ENCODE data around the gene ANKMY1. TPM values are rescaled to one million over a fixed set of nuclear protein-coding genes. Genes with fewer than 3 reads are reported as not detected.

Gene ANKMY1
- total and polyA plus RNA-seq, 3 donors from 2014 or later, result 57.3 to 92.5 (median 75.7) TPM

DNA sequence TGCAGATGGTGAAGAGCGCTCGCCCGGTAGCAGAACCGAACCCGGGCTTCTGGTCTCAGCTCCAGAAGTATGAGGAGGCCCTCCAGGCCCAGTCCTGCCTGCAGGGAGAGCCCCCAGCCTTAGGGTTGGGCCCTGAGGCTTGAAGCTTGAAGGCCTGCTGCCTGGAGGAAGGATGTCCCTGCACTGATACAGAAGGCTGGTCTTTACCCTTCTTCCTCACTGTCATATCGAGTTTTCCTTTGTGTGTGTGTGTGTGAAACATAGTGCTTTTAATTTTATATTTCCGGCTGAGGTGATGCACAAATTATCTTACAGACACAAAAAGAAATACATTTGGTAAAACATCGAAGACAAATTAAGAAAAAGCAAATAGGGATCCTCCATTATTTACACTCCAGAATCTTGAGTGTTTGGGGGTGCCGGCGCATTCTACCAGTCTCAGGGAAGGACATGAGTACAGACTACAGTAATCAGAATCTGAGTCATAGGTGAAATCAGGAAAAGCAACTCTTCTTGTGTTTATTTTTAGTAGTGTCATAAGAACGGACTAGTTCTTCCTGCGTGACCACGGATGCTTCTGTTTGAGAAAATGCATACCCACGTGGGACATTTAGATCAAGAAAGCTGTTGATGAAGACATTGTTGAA, 3.7 kb upstream of the ANKMY1 start:
- TF ChIP-seq, protein P1, sequence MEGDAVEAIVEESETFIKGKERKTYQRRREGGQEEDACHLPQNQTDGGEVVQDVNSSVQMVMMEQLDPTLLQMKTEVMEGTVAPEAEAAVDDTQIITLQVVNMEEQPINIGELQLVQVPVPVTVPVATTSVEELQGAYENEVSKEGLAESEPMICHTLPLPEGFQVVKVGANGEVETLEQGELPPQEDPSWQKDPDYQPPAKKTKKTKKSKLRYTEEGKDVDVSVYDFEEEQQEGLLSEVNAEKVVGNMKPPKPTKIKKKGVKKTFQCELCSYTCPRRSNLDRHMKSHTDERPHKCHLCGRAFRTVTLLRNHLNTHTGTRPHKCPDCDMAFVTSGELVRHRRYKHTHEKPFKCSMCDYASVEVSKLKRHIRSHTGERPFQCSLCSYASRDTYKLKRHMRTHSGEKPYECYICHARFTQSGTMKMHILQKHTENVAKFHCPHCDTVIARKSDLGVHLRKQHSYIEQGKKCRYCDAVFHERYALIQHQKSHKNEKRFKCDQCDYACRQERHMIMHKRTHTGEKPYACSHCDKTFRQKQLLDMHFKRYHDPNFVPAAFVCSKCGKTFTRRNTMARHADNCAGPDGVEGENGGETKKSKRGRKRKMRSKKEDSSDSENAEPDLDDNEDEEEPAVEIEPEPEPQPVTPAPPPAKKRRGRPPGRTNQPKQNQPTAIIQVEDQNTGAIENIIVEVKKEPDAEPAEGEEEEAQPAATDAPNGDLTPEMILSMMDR (IDR thresholded peaks at IDR 0.05), result no peak
- no peak for TF ChIP-seq POLR2A (IDR thresholded peaks at IDR 0.05)
- intact Hi-C loops (cut with DNase I; ENCODE audit: low total_unique reads), result no loop called here
- H3K27ac ChIP-seq, result peak overlapping the region; percentile 55 to 99
- no peaks in the 10 kb centered on the region for H3K9me3 ChIP-seq
- H3K36me3 ChIP-seq (ENCODE audit: low read depth, missing control alignments), result no peaks in the 10 kb centered on the region
- DNase-seq, result peak; percentile 12
- WGBS, 2 donors, result 34 to 39% methylated on average over 13 to 14 of the region's 14 CpGs
- H3K27me3 ChIP-seq, result no peaks in the 10 kb centered on the region
- H3K4me1 ChIP-seq, result peaks cover 46% of the 10 kb centered on the region
- H3K4me3 ChIP-seq, result peak overlapping the region; percentile 87 to 97

DNA sequence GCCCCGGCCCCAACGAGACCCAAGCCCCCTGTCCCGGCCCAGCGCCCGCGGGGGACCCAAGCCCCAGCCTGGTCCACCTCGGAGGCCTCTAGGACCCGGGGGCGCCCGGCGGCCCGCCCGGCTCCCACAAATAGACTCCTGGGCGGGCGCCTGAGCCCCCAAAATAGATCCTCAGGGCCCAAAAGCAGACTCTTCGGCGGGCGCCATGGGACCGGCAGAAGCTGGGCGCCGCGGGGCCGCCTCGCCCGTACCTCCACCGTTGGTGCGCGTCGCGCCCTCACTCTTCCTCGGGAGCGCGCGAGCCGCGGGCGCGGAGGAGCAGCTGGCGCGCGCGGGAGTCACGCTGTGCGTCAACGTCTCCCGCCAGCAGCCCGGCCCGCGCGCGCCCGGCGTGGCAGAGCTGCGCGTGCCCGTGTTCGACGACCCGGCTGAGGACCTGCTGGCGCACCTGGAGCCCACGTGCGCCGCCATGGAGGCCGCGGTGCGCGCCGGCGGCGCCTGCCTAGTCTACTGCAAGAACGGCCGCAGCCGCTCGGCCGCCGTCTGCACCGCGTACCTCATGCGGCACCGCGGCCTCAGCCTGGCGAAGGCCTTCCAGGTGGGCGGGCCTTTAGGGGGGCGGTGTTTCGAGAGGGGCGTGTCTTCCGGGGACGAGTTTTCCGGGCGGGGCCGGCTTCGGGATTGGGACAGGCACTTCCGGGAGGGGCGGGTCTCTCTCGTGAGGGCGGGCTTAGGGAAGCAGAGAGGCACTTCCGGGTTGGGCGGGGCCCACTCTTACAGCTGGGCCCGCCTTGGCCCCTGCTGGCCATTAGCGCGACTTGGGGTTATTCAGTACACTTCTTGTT, 2.9 kb upstream of the ANKMY1 start:
- Histone ChIP-seq H3K27ac (peak overlapping the region; percentile 99), H3K4me1 (peaks cover 47% of the 10 kb centered on the region), H3K4me3 (peak overlapping the region; percentile 87 to 97), H3K27me3 (no peaks in the 10 kb centered on the region), H3K9me3 (no peaks in the 10 kb centered on the region), H3K36me3 (ENCODE audit: low read depth, missing control alignments) (no peaks in the 10 kb centered on the region)
- DNase-seq, result peak; percentile 100
- TF ChIP-seq, protein P1 (IDR thresholded peaks at IDR 0.05), result peak; percentile 12 to 37 (median 35)
- peak; percentile 81 for TF ChIP-seq POLR2A (IDR thresholded peaks at IDR 0.05)
- WGBS, 2 donors, result 0 to 1% methylated on average over 10 to 63 of the region's 101 CpGs
- intact Hi-C loops (cut with DNase I; ENCODE audit: low total_unique reads), result no loop called here

DNA sequence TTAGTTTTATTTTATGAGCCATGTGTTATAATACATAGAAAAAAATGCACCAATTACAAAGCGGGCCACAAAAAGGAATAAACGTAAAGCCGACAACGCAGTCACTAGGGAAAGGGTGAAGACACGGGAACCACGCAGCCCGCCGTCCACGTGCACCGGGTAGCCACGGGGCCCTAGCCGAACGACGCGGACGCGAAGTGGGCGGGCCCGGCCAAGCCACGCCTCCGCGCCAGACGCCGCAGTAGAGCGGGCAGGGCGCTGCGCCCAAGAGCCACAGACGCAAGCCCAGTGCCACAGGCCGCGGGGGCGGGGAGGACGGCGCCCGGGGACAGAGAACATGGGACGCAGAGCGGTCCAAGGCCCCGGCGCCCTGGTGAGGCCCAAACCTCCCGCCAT, 2.3 kb upstream of the ANKMY1 start, which contains the start of gene DUSP28:
Gene DUSP28 (plus strand): TSS at position 274 of the 396 bp plus-strand sequence. CDS start 328 bp downstream, outside the sequence.
- TF ChIP-seq, protein P1 (IDR thresholded peaks at IDR 0.05), result no peak
- TF ChIP-seq POLR2A (IDR thresholded peaks at IDR 0.05), result no peak
- intact Hi-C loops (cut with DNase I; ENCODE audit: low total_unique reads), result no loop called here
- peaks cover 44% of the 10 kb centered on the region for H3K4me1 ChIP-seq
- WGBS, 2 donors, result 0 to 1% methylated on average over 31 to 33 of the region's 39 CpGs
- H3K27me3 ChIP-seq, result no peaks in the 10 kb centered on the region
- DNase-seq, result peak; percentile 94
- peak within 1 kb of the TSS; percentile 87 to 97 for H3K4me3 ChIP-seq
- peak within 1 kb of the TSS; percentile 99 for H3K27ac ChIP-seq
- H3K9me3 ChIP-seq, result no peaks in the 10 kb centered on the region
- H3K36me3 ChIP-seq (ENCODE audit: low read depth, missing control alignments), result no peaks in the 10 kb centered on the region

DNA sequence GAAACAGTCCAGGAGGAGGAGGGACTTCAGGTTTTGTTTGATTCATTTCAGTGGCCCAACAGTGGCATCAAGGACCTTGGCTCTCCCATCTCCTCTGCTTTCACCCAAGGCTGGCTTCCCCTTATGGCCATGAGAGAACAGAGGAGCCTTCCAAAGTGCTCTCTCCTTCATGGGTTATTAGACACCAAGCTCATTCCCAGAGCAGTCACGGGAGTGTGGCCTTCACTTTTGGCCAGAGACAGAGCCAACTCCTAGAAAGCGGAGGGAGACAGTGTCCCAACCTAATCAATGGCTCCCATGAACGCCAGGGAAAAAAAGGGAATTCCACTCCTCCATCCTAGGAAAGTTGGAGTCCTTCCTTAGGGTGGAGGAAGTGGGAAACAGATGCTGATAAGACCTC, 1.5 kb upstream of the ANKMY1 start:
- H3K27ac ChIP-seq, result no peak overlapping the region

More for the DNA sequence above, 1.5 kb upstream of the ANKMY1 start:
- intact Hi-C loops (cut with DNase I; ENCODE audit: low total_unique reads), result no loop called here
- H3K9me3 ChIP-seq, result no peaks in the 10 kb centered on the region
- H3K4me3 ChIP-seq, result no peak overlapping the region
- no peaks in the 10 kb centered on the region for H3K36me3 ChIP-seq (ENCODE audit: low read depth, missing control alignments)
- no peak for DNase-seq
- 50 to 65% methylated on average over 2 to 3 of the region's 3 CpGs for WGBS, 2 donors
- H3K4me1 ChIP-seq, result peaks cover 43% of the 10 kb centered on the region
- H3K27me3 ChIP-seq, result no peaks in the 10 kb centered on the region
- no peak for TF ChIP-seq POLR2A (IDR thresholded peaks at IDR 0.05)
- TF ChIP-seq, protein P1 (IDR thresholded peaks at IDR 0.05), result no peak

All from testis (tissue), 3 donors.